Activated CD8-positive, alpha-beta T cell treated with anti-CD3 and anti-CD28 coated beads, Interleukin-2, amount 10 ng/mL, durations not matched to agents 7 days and 5 days (primary cell): ENCODE measurements around the gene RPS8. TPM values are rescaled to one million over a fixed set of nuclear protein-coding genes. Genes with fewer than 3 reads are reported as not detected.
"Not testable (repeated sequence)": the region's sequence is repeated elsewhere in the genome, so short reads cannot be mapped to it uniquely, and the experiment has no call there.

ENCODE experiments used
- ATAC-seq: fragments of 150-1000 bp; cut with Tn5 transposase; one replicate; pipeline ENCODE4 v1.10.0; 2021; ENCODE audit warnings: moderate library complexity
- CTCF ChIA-PET: fragments of 350-600 bp; sonication (Branson Sonifier 250); formaldehyde crosslinking; loops from one replicate; lab custom pipeline; 2021; ENCODE audit warnings: antibody characterized with exemption; lab: Charles Lee
- POLR2A ChIA-PET: fragments of 350-600 bp; sonication (Branson Sonifier 250); formaldehyde crosslinking; loops from one replicate; lab custom pipeline; 2021; ENCODE audit warnings: antibody characterized with exemption; lab: Charles Lee
- DNase-seq: peaks from one replicate; pipeline ENCODE4 v3.0.0-alpha.2; 2020
- H3K27ac Mint-ChIP-seq: one replicate; pipeline ENCODE4 v1.8.0; 2021; ENCODE audit warnings: mild to moderate bottlenecking, mixed read lengths
- H3K27me3 Mint-ChIP-seq: one replicate; pipeline ENCODE4 v1.8.0; 2021; ENCODE audit warnings: low read depth, mixed read lengths
- H3K36me3 Mint-ChIP-seq: one replicate; pipeline ENCODE4 v1.8.0; 2021; ENCODE audit warnings: low read depth, mixed read lengths
- H3K4me1 Mint-ChIP-seq: one replicate; pipeline ENCODE4 v1.8.0; 2021; ENCODE audit warnings: low read depth, mixed read lengths
- H3K4me3 Mint-ChIP-seq: one replicate; pipeline ENCODE4 v1.8.0; 2021; ENCODE audit warnings: mild to moderate bottlenecking, mixed read lengths
- H3K9me3 Mint-ChIP-seq: one replicate; pipeline ENCODE4 v1.8.0; 2022; ENCODE audit warnings: mixed read lengths; ENCODE audit not compliant: insufficient read depth
- total RNA-seq, 2 experiments: library from RNA; stranded (reverse); gene quantifications; one replicate each; pipeline ENCODE4 v1.2.3, GENCODE V29; 2021

The RPS8 gene
- total RNA-seq, 2 experiments from 2014 or later: 1,750 to 1,777 TPM

DNA sequence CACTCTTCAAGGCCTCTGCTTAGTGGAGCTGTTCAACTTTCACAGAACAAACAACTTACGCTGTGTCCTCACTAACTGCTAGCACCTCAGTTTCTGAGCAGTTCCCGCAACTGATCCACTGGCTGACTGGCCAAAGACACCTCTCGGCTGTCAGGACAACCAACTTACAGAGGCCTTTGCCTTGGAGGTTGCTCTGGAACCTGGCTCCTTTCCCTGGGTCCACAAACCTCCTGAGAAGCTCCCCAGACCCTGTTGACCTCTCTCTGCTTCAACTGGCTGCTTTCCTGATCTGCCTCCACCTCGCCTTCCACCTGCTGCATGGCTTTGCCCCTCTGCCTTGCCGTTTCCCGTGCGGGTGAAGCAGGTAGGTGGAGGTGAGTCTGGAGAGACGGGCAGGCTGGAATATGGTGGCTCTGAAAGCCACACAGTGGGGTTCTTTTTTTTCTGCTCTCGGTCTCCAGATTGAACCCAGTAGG lies 45.9 kb downstream of the RPS8 start:
- H3K36me3 Mint-ChIP-seq: no peaks in the 10 kb centered on the region
- ChIA-PET CTCF (interaction anchor here (1.0 to 4.8 kb wide), 10 partner anchors 10 to 191 kb away, joined by 3 to 46 read pairs (median 6); partner anchors contain the start of genes HECTD3, PLK3 and UROD), POLR2A (interaction anchor here (0.6 to 16.3 kb wide), 11 partner anchors 8 to 190 kb away, joined by 4 to 713 read pairs (median 31); partner anchors contain the start of genes BEST4, BTBD19, DYNLT4 and HECTD3)
- ATAC-seq: no peak
- DNase-seq: no peak
- H3K4me1 Mint-ChIP-seq: peaks cover 47% of the 10 kb centered on the region
- H3K4me3 Mint-ChIP-seq: peak overlapping the region; percentile 92
- H3K9me3 Mint-ChIP-seq: no peaks in the 10 kb centered on the region
- no peaks in the 10 kb centered on the region for H3K27me3 Mint-ChIP-seq
- H3K27ac Mint-ChIP-seq: peak overlapping the region; percentile 100

DNA sequence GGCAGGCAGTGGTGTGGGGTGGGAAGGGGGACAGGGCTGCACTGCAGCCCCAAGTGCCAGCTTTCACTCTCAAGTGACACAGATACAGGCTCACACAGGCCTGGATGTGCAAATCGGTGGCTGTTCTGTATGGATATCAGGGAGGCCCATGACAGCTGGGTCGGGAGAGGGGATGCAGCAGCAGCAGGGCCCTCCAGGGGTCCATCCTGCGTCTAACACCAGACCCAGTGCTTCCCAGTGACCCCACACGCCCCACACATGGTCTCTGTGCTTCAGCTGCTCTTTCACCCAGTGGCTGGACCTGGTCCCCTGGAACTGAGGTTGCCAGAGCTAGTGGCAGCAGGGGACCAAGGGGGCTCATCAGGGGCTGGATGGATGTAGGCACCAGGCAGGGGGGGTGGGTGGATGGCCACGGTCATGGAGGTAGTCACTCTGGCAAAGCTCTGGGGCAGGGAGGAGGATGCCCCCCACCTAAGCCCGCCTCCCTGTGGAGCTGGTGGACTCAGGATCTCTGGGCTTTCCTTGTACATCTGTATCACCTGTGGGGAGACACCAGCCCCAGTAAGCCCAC lies 46.9 kb downstream of the RPS8 start:
- Mint-ChIP-seq H3K9me3 (no peaks in the 10 kb centered on the region), H3K4me1 (peaks cover 48% of the 10 kb centered on the region), H3K36me3 (no peaks in the 10 kb centered on the region), H3K27me3 (no peaks in the 10 kb centered on the region), H3K4me3 (no peak overlapping the region), H3K27ac (no peak overlapping the region)
- ChIA-PET POLR2A (interaction anchor here (0.6 to 16.3 kb wide), 7 partner anchors 8 to 189 kb away, joined by 5 to 713 read pairs (median 40); partner anchors contain the start of genes BEST4, BTBD19, DYNLT4 and HECTD3), CTCF (interaction anchor here (0.8 to 2.8 kb wide), 9 partner anchors 9 to 481 kb away, joined by 3 to 10 read pairs (median 5); partner anchors contain the start of genes HECTD3, PLK3 and UROD)
- DNase-seq (no peak), ATAC-seq (no peak)

DNA sequence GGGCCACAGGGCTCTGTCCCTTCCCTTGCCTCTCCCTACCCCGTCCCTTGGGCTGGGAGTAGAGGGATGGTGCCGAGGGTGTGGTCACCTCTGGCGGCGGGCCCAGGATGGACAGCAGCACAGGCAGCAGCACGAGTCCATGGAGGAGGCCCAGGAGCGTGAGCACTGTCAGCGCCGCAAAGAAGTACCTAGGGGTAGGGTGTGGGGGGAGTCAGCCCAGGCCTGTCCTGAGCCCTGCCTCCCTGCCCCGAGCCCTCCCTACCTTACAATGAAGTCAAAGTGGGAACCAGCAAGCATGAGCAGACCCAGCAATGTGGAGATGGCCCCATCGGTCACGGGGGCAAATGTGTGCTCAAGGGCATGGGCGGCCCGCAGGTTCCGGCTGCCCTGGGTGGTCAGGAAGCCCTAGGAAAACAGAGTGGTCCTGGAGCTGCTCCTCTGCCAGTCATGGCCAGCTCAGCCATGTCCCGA lies 47.7 kb downstream of the RPS8 start:
- Mint-ChIP-seq H3K4me3 (no peak overlapping the region), H3K36me3 (no peaks in the 10 kb centered on the region)
- CTCF ChIA-PET: interaction anchor here (1.6 to 2.8 kb wide), 4 partner anchors 23 to 189 kb away, joined by 5 to 10 read pairs (median 8); partner anchors contain the start of genes HECTD3, PLK3 and UROD

DNA sequence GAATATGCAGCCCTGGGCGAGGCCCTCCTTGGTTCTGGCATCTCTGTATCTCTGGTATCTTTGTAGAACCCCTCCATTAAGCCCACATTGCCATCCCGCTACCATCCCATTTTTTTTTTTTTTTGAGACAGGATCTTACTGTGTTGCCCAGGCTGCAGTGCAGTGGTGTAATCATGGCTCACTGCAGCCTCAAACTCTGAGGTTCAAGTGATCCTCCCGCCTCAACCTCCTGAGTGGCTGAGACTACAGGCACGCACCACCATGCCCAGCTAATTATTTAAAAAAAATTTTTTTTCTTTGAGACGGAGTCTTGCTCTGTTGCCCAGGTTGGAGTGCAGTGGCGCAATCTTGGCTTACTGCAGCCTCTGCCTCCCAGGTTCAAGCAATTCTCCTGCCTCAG lies 49.1 kb downstream of the RPS8 start:
- peaks cover 33% of the 10 kb centered on the region for H3K4me1 Mint-ChIP-seq
- ChIA-PET CTCF (interaction anchor here (1.6 kb wide), 1 partner anchor 13 kb away, joined by 3 read pairs; no protein-coding TSS in a partner anchor), POLR2A (interaction anchor here (0.6 to 16.3 kb wide), 4 partner anchors 20 to 97 kb away, joined by 3 to 713 read pairs (median 284); partner anchors contain the start of genes BEST4, BTBD19, DYNLT4 and PLK3)

More for the DNA sequence above, 47.7 kb downstream of the RPS8 start:
- POLR2A ChIA-PET: interaction anchor here (1.0 to 16.3 kb wide), 5 partner anchors 19 to 188 kb away, joined by 3 to 713 read pairs (median 115); partner anchors contain the start of genes BEST4, BTBD19, DYNLT4 and HECTD3
- Mint-ChIP-seq H3K9me3 (no peaks in the 10 kb centered on the region), H3K27ac (peak overlapping the region; percentile 30), H3K27me3 (no peaks in the 10 kb centered on the region), H3K4me1 (peaks cover 43% of the 10 kb centered on the region)
- ATAC-seq (no peak), DNase-seq (no peak)

DNA sequence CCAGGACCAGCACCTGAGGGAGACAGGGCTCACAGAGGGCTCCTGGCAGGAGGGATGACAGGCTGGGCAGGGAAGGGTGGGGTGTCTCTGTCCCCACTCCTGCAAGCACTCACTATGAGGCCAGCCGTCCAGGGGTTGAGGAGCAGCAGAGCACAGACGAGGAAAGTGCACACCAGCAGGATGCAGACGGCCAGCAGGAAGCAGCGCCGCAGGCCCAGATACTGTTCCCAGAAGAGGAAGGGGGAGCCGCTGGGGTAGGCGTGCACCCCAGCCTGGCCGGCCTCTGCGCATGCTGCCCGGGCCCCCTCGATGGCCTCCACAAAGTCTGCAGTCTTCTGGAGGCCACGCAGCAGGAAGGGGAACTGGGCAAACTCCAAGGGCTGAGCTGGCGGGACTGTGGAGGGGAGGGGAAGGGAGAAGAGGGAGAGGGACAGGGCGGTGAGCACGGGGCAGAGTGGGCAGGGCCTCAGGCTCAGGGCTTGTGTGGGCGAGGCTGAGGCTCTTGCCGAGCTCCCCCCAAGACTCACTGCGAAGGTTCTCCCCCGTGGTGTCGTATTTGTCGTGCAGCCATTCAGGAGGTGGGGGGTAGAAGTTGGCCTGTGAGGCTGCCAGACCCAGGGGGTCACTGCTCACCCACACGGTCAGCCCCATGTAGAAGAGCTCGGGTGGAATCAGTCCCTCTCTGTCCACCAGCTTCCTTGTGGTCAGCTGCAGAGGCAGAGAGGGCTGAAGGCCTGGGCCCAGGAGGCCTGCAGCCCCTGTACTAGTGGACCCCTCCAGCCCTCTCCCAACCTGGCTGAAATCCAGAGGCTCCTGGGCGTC lies 51.2 kb downstream of the RPS8 start:
- CTCF ChIA-PET: interaction anchor here (1.1 to 2.2 kb wide), 2 partner anchors 9 to 33 kb away, joined by 4 to 9 read pairs; no protein-coding TSS in a partner anchor
- H3K36me3 Mint-ChIP-seq: no peaks in the 10 kb centered on the region
- no peak for ATAC-seq
- H3K4me1 Mint-ChIP-seq: peaks cover 15% of the 10 kb centered on the region
- no peak overlapping the region for H3K27ac Mint-ChIP-seq
- no peaks in the 10 kb centered on the region for H3K9me3 Mint-ChIP-seq
- no peaks in the 10 kb centered on the region for H3K27me3 Mint-ChIP-seq
- POLR2A ChIA-PET: interaction anchor here (0.9 to 16.3 kb wide), 5 partner anchors 7 to 99 kb away, joined by 3 to 564 read pairs (median 5); partner anchors contain the start of genes PLK3 and RNU5D-1
- DNase-seq: no peak
- no peak overlapping the region for H3K4me3 Mint-ChIP-seq

More for the DNA sequence above, 49.1 kb downstream of the RPS8 start:
- H3K36me3 Mint-ChIP-seq, H3K27me3 Mint-ChIP-seq, H3K27ac Mint-ChIP-seq, H3K9me3 Mint-ChIP-seq, DNase-seq, ATAC-seq, H3K4me3 Mint-ChIP-seq: not testable (repeated sequence)

DNA sequence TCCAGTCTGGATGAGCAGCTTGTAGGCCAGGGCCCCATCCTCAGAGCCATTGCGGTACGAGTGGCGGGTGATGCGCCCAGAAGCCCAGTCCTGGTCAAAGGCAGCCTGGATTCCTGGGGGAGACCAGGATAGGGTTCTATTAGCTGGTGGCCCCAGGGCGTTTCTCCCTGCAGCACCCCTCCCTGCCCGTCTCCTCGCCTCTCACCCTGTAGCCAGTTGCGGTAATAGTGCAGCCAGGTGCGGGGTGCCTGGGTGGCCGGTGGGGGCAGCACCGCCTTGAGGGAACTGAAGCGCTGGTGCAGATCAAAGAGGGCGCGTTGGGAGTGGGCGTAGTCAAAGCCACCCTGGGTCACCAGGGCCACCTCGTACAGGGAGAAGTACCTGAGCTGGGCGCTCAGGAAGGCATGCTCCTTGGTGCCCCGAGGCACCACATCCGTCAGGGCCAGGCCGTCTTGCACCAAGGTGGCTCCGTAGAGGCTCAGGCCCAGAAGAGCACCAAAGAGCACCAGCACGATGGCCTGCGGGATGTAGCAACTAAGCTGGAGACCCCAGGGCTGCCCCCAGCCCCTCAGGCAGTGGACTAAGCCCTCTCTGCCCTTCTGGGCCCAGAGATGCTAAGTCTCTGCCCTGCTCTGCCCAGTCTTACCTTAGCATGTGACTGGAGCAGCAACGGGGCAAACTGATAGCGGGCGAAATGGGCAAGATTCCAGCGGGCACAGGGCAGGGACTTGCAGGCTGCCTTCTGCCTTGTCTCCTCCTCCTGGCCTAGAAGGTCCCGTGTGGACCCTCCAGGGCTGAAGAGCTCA lies 52.1 kb downstream of the RPS8 start:
- no peak for DNase-seq
- ChIA-PET CTCF (interaction anchor here (1.1 to 2.2 kb wide), 2 partner anchors 8 to 34 kb away, joined by 4 to 9 read pairs; no protein-coding TSS in a partner anchor), POLR2A (interaction anchor here (0.9 to 16.3 kb wide), 5 partner anchors 8 to 100 kb away, joined by 3 to 564 read pairs (median 5); partner anchors contain the start of genes PLK3 and RNU5D-1)
- ATAC-seq: no peak
- H3K9me3 Mint-ChIP-seq: no peaks in the 10 kb centered on the region
- peaks cover 10% of the 10 kb centered on the region for H3K4me1 Mint-ChIP-seq
- no peak overlapping the region for H3K4me3 Mint-ChIP-seq
- H3K36me3 Mint-ChIP-seq: no peaks in the 10 kb centered on the region
- H3K27ac Mint-ChIP-seq: no peak overlapping the region
- H3K27me3 Mint-ChIP-seq: no peaks in the 10 kb centered on the region

DNA sequence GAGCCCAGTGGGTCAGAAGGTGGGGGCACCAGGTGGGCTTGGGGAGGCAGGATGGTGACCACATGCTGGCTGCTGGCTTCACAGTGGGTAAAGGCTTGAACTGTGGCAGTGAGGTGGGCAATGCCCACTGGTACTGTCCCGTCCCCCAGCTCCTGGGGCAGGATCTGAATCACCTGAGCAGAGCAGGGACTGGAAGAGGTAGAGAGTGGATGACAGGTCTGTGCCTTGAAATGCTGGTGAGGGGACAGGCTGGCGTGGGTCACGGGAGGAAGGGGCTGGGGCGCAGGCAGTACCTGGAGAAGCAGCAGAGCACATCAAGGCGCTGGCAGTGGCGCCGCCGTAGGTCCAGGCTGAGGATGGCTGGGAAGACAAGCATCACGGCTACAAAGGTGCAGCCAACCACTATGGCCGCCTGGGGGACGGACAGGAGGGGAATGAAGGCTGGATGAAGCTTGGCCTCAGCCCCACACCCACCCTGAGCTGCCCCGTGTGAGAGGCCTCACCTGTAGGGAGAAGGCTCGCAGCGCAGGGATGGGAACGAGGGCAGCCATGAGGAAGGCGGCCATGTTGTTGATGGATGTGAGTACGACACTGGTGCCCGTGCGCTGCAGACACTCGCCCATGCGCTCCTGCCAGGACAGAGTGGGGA lies 52.8 kb downstream of the RPS8 start:
- H3K27ac Mint-ChIP-seq: no peak overlapping the region
- H3K36me3 Mint-ChIP-seq: no peaks in the 10 kb centered on the region
- H3K4me1 Mint-ChIP-seq: peaks cover 3% of the 10 kb centered on the region
- ChIA-PET CTCF (interaction anchor here (1.1 kb wide), 1 partner anchor 8 kb away, joined by 4 read pairs; no protein-coding TSS in a partner anchor), POLR2A (interaction anchor here (0.9 to 16.3 kb wide), 4 partner anchors 9 to 100 kb away, joined by 3 to 564 read pairs (median 6); partner anchors contain the start of genes PLK3 and RNU5D-1)
- H3K9me3 Mint-ChIP-seq: no peaks in the 10 kb centered on the region
- H3K27me3 Mint-ChIP-seq: no peaks in the 10 kb centered on the region
- DNase-seq (no peak), ATAC-seq (no peak)
- H3K4me3 Mint-ChIP-seq: no peak overlapping the region

Other genes with a start within 250 kb of the RPS8 start
- gene TMEM53, start 101.1 kb upstream of the RPS8 start, total RNA-seq: 1 to 10 TPM; 4.0 to 4.6 TPM
- gene ARMH1, start 100.8 kb upstream of the RPS8 start, total RNA-seq: 10 to 100 TPM; 80.0 to 88.4 TPM
- not detected for gene RNU5D-1, start 44.4 kb upstream of the RPS8 start, total RNA-seq
- gene KIF2C, start 35.7 kb upstream of the RPS8 start, total RNA-seq: 100 to 1,000 TPM; 125 to 126 TPM
- gene BEST4, start 12.6 kb downstream of the RPS8 start, total RNA-seq: under 1 TPM; 0.26 to 0.42 TPM
- gene PLK3, start 24.8 kb downstream of the RPS8 start, total RNA-seq: 10 to 100 TPM; 64.8 to 68.0 TPM
- 1 to 10 TPM; 1.8 to 2.3 TPM for gene DYNLT4, start 31.8 kb downstream of the RPS8 start, total RNA-seq
- gene BTBD19, start 33.0 kb downstream of the RPS8 start, total RNA-seq: 1 to 10 TPM; 4.5 to 8.8 TPM
- 1 to 10 TPM; 1.3 to 1.4 TPM for gene PTCH2, start 67.7 kb downstream of the RPS8 start, total RNA-seq
- gene EIF2B3, start 211.1 kb downstream of the RPS8 start, total RNA-seq: 10 to 100 TPM; 24.6 to 28.8 TPM
- 10 to 100 TPM; 33.5 to 38.6 TPM for gene HECTD3, start 235.8 kb downstream of the RPS8 start, total RNA-seq
- 10 to 100 TPM; 74.7 to 76.4 TPM for gene UROD, start 236.7 kb downstream of the RPS8 start, total RNA-seq